ENCODE data around the gene NSMCE4A. TPM values are rescaled to one million over a fixed set of nuclear protein-coding genes. Genes with fewer than 3 reads are reported as not detected.

Gene NSMCE4A
- total and polyA plus RNA-seq, 9 of the 15 experiments (the other 6 are each of a cell fraction or from before 2014, with no cell fraction given): 8.4 to 88.5 (median 46.4) TPM

- TF ChIP-seq CUX1 (CRISPR knock-in tag; IDR thresholded peaks at IDR 0.05): no peak
- TF ChIP-seq HSF4 (CRISPR knock-in tag; IDR thresholded peaks at IDR 0.05; ENCODE audit: borderline replicate concordance): no peak
- no peak for TF ChIP-seq MCM2 (IDR thresholded peaks at IDR 0.05; ENCODE audit: low read depth)
- no peak for TF ChIP-seq SRF (CRISPR knock-in tag; IDR thresholded peaks at IDR 0.05)
- TF ChIP-seq ATF1 (CRISPR knock-in tag; IDR thresholded peaks at IDR 0.05): no peak
- peak; percentile 35 for TF ChIP-seq ATF1 (tag; IDR thresholded peaks at IDR 0.05)
- TF ChIP-seq CEBPG (CRISPR knock-in tag; IDR thresholded peaks at IDR 0.05): no peak
- TF ChIP-seq CEBPG (tag; conservative IDR thresholded peaks at IDR 0.05 in 1 of 2, IDR thresholded peaks at IDR 0.05 in 1 of 2): no peak
- TF ChIP-seq HIVEP1 (CRISPR knock-in tag; IDR thresholded peaks at IDR 0.05): no peak
- no peak for TF ChIP-seq RFX5 (IDR thresholded peaks at IDR 0.05; ENCODE audit: low read depth, low read length)
- TF ChIP-seq NUFIP1 (IDR thresholded peaks at IDR 0.05; ENCODE audit: partially characterized antibody): no peak
- no peak for TF ChIP-seq SMARCA5 (IDR thresholded peaks at IDR 0.05)
- TF ChIP-seq POLR2A (conservative IDR thresholded peaks at IDR 0.05): peak; percentile 82
- no peak for TF ChIP-seq KDM4B (IDR thresholded peaks at IDR 0.05; ENCODE audit: borderline replicate concordance in 2 of 2, low read depth in 1 of 2)
- TF ChIP-seq ZNF3 (CRISPR knock-in tag; IDR thresholded peaks at IDR 0.05): no peak
- TF ChIP-seq CBX8 (IDR thresholded peaks at IDR 0.05; ENCODE audit: borderline replicate concordance, extremely low read depth, low read depth, low read length, poor library complexity, severe bottlenecking): no peak
- TF ChIP-seq MYC (IDR thresholded peaks at IDR 0.05; ENCODE audit: low read depth, low read length): 0 out of 2 replicates have a peak, but pooled peaks have one; percentile 26
- no peak for TF ChIP-seq MYC (CRISPR knock-in tag; IDR thresholded peaks at IDR 0.05; ENCODE audit: borderline replicate concordance, low read depth)
- no peak for TF ChIP-seq NELFE (IDR thresholded peaks at IDR 0.05; ENCODE audit: insufficient read depth, insufficient read length)
- TF ChIP-seq, protein P1, sequence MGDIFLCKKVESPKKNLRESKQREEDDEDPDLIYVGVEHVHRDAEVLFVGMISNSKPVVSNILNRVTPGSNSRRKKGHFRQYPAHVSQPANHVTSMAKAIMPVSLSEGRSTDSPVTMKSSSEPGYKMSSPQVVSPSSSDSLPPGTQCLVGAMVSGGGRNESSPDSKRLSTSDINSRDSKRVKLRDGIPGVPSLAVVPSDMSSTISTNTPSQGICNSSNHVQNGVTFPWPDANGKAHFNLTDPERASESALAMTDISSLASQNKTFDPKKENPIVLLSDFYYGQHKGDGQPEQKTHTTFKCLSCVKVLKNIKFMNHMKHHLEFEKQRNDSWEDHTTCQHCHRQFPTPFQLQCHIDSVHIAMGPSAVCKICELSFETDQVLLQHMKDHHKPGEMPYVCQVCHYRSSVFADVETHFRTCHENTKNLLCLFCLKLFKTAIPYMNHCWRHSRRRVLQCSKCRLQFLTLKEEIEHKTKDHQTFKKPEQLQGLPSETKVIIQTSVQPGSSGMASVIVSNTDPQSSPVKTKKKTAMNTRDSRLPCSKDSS (IDR thresholded peaks at IDR 0.05; ENCODE audit: low read depth, partially characterized antibody): no peak
- TF ChIP-seq TOE1 (IDR thresholded peaks at IDR 0.05; ENCODE audit: borderline replicate concordance): no peak
- TF ChIP-seq TOE1 (CRISPR knock-in tag; IDR thresholded peaks at IDR 0.05; ENCODE audit: borderline replicate concordance, low read depth): no peak
- no peak for TF ChIP-seq ZNF583 (CRISPR knock-in tag; IDR thresholded peaks at IDR 0.05)
- TF ChIP-seq PRMT5 (CRISPR knock-in tag; IDR thresholded peaks at IDR 0.05): no peak
These were observed 47.0 kb downstream of the NSMCE4A start, which contains the start of gene ATE1 (continued) for GRCh38 chr10:121927841-121928527.

All from K562 (cell line).